C4-2B (cell line): Measurements from ENCODE around the gene GRB2.
"Not testable (repeated sequence)": the region's sequence is repeated elsewhere in the genome, so short reads cannot be mapped to it uniquely, and the experiment has no call there.

Experiments used
- H3K27ac ChIP-seq: fragments of 450-650 bp; 2 replicates; pipeline ENCODE4 v1.5.1; 2017
- ZFX ChIP-seq: fragments of 450-650 bp; IDR thresholded peaks from 2 replicates; pipeline ENCODE4 v1.6.1; 2017
- TF ChIP-seq, protein P1 (sequence below): fragments of 450-650 bp; conservative IDR thresholded peaks from 2 replicates; pipeline ENCODE4 v1.5.1; 2017; ENCODE audit warnings: mild to moderate bottlenecking

The GRB2 gene

GRCh38 chr17:75440738-75441448 is 35.4 kb upstream of the GRB2 start:
- no peak overlapping the region for H3K27ac ChIP-seq
- no peak for TF ChIP-seq ZFX
- TF ChIP-seq, protein P1, sequence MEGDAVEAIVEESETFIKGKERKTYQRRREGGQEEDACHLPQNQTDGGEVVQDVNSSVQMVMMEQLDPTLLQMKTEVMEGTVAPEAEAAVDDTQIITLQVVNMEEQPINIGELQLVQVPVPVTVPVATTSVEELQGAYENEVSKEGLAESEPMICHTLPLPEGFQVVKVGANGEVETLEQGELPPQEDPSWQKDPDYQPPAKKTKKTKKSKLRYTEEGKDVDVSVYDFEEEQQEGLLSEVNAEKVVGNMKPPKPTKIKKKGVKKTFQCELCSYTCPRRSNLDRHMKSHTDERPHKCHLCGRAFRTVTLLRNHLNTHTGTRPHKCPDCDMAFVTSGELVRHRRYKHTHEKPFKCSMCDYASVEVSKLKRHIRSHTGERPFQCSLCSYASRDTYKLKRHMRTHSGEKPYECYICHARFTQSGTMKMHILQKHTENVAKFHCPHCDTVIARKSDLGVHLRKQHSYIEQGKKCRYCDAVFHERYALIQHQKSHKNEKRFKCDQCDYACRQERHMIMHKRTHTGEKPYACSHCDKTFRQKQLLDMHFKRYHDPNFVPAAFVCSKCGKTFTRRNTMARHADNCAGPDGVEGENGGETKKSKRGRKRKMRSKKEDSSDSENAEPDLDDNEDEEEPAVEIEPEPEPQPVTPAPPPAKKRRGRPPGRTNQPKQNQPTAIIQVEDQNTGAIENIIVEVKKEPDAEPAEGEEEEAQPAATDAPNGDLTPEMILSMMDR = no peak

- no peak overlapping the region for H3K27ac ChIP-seq
- no peak for TF ChIP-seq ZFX
- TF ChIP-seq, protein P1 = no peak
Observed at GRCh38 chr17:75439287-75439686, 33.8 kb upstream of the GRB2 start.

DNA sequence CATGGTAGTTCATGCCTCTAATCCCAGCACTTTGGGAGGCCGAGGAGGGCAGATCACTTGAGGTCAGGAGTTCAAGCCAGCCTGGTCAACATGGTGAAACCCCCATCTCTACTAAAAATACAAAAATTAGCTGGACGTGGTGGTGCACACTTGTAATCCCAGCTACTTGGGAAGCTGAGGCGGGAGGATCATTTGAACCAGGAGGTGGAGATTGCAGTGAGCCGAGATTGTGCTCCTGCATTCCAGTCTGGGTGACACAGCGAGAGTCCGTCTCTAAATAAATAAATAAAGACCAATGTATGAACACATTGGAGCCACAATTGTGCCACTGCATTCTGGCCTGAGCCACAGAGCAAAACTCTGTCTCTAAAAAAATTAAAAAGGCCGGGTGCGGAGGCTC is 31.9 kb upstream of the GRB2 start:
- not testable (repeated sequence) for H3K27ac ChIP-seq

DNA sequence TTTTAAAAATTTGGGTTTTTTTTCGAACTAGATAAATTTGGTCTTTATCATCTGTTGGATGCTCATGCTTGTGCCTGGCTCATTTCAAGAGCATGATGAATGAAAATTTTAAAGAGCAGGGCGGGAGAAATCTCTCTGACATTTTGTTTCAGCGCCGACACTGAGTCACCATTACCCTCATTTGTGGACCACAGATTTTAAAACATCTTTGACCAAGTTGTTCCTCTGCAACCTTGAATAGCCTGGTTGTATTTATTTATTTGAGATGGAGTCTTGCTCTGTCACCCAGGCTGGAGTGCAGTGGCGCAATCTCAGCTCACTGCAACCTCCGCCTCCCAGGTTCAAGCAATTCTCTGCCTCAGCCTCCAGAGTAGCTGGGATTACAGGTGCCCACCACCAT is 29.0 kb upstream of the GRB2 start:
- H3K27ac ChIP-seq = not testable (repeated sequence)

DNA sequence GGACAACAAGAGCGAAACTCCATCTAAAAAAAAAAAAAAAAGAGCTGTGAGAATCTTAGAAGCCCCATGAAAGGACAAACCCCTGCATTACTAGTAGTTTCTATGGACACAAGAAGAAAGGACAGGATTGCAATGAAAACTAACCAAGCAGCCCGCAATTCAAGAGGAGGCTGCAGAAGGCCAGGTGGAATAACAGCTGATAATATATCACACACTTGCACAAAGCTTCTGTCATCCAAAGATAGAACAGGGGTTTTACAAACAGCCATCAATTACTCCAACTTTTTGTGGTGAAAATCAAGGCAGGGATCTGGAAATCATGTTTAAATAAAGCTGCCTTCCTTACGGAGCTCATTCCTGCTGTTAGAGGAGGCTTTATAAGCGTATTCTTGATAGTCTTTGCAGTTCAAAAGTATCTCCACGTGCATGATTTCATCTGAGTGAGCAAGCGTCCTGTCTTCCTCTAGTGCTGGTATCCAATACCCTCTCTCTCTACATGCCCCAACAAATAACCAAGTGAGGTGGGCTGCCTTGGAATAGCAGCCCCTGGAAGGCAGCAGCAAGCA is 27.8 kb upstream of the GRB2 start:
- H3K27ac ChIP-seq = no peak overlapping the region
- TF ChIP-seq, protein P1 = no peak
- no peak for TF ChIP-seq ZFX

DNA sequence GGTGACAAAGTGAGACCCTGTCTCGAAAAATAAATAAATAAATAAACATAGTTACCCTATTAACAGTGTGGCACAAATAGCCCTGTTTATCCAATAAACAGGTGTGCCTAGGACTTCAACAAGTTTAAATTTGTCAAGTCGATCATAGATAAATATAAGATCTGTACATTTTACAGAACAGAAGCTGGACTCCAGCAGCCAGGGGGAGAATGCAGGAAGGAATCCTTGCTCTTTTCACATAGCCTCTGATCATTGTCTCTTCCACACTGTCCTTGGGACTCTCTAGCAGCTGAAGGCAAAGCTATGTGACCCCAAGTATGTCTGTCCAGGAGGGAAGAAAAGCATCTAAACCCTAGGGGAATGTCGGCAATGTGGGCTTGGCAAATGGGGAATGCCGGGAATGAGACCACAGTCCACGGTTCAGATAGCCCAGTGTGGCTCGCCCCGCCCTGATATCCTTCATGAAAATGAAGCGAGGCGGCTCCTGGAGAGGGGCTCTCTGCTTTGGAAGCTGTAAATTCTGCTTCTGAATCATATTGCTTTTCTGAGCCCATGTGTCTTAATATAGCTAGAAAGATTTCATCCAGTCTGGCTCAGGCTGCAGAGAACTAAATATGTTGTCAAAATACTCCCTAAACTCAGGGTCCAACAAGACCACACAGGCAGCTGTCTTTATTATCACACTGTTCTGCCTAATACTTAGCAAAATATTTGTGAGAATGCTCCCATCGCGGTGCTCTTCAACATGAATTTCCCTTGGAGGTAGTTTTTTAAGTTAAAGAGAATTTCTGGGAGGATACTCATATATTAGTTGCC is 24.9 kb upstream of the GRB2 start:
- no peak overlapping the region for H3K27ac ChIP-seq
- TF ChIP-seq, protein P1 = no peak
- no peak for TF ChIP-seq ZFX

GRCh38 chr17:75428543-75429469 is 23.3 kb upstream of the GRB2 start:
- TF ChIP-seq, protein P1 = no peak
- no peak for TF ChIP-seq ZFX
- H3K27ac ChIP-seq = no peak overlapping the region
